ENCODE data around the gene GLS. TPM values are rescaled to one million over a fixed set of nuclear protein-coding genes. Genes with fewer than 3 reads are reported as not detected.
"Not testable (repeated sequence)": the region's sequence is repeated elsewhere in the genome, so short reads cannot be mapped to it uniquely, and the experiment has no call there.

The GLS gene
- total RNA-seq, 2 experiments from 2014 or later: 209 to 210 TPM

DNA sequence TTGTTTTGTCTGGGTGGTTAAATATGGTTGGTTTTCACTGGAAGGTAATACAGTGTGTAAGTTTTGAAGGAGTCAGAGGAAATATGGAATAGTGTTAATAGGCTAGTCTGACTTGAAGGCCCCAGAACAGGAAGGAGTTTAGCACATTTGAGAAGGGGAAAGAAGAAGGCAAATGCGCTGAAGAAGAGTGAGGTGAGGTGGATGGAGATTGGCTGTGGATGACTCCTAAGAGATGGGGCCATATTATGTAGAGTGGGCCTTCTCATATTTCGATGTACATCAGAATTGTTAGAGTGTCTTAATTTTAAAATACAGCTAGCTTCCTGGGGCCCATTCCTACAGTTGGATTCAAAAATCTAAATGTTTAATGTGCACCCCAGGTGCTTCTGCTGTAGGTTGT is 61.0 kb downstream of the GLS start:
- peaks cover 4% of the 10 kb centered on the region for H3K4me1 Mint-ChIP-seq (ENCODE audit: low read depth)
- intact Hi-C loops (cut with micrococcal nuclease): no loop called here
- no peak overlapping the region for H3K27ac Mint-ChIP-seq
- CTCF ChIA-PET: no interaction called here
- POLR2A ChIA-PET: no interaction called here
- peaks cover 2% of the 10 kb centered on the region for H3K36me3 Mint-ChIP-seq
- no peaks in the 10 kb centered on the region for H3K27me3 Mint-ChIP-seq
- no peak overlapping the region for H3K4me3 Mint-ChIP-seq
- DNase-seq: no peak
- H3K9me3 Mint-ChIP-seq: no peaks in the 10 kb centered on the region

DNA sequence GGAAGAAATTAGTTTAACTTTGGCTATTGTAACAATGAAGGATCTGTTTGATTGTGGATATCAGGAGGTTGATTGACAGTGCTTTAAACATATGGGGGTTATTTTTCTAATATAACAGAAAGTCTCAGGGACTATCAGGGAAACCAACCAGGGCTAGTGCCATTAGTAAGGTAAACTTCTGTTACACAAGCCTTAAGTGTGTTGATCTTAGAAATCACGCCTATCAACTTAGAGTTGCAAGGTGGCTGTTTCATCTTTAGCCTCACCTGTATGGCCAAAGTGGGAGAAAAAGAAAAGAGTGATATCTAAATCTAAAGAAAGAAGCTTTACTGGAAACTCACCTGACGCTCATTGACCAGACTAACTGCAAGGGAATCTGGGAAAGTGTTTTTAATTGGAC is 62.1 kb downstream of the GLS start:
- CTCF ChIA-PET: no interaction called here
- DNase-seq: no peak
- H3K4me1 Mint-ChIP-seq (ENCODE audit: low read depth): peaks cover 13% of the 10 kb centered on the region
- H3K9me3 Mint-ChIP-seq: no peaks in the 10 kb centered on the region
- intact Hi-C loops (cut with micrococcal nuclease): no loop called here
- H3K36me3 Mint-ChIP-seq: peaks cover 2% of the 10 kb centered on the region
- no peak overlapping the region for H3K4me3 Mint-ChIP-seq
- no peaks in the 10 kb centered on the region for H3K27me3 Mint-ChIP-seq
- no peak overlapping the region for H3K27ac Mint-ChIP-seq
- POLR2A ChIA-PET: no interaction called here

DNA sequence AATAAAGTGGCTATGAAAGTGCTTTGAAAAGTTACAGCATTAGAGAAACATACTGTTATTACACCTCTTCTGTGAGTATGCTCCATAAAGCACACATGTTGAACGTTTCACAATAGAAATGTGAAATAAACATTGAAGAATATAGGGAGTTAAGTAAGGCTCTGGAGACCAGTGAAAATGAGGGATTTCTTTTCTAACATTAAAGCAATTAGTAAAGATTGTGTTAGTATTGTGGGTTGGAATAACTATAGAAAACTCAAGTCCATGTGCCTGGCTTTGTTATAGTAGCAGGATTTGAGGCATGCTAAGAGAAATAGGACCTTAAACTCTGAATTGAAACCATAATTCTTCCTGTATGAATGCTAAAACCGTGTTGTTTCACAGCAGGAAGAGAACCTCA is 63.1 kb downstream of the GLS start:
- Mint-ChIP-seq H3K36me3 (peaks cover 2% of the 10 kb centered on the region), H3K27ac (no peak overlapping the region), H3K27me3 (no peaks in the 10 kb centered on the region), H3K4me1 (ENCODE audit: low read depth) (peaks cover 19% of the 10 kb centered on the region), H3K4me3 (no peak overlapping the region), H3K9me3 (no peaks in the 10 kb centered on the region)
- no peak for DNase-seq
- ChIA-PET POLR2A (no interaction called here), CTCF (no interaction called here)
- intact Hi-C loops (cut with micrococcal nuclease): no loop called here

DNA sequence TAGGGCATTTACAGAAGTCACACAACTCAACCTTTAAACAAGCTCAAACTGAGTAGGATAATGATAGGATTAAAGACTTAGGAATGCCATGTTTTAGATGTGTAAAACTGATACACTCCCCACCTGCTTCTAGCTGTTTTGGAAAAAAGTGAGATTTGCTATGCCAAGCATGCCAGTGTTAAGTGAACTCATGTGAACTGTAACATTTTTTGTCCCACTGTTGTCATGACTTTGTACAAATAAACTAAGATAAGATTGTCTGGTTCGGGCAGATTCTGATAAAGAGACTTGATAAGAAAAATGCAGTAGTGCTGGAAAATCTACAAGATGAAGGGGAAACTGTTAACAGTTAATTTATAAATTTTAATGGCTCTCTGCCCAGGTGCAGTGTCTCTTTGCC is 66.5 kb downstream of the GLS start:
- DNase-seq: no peak
- intact Hi-C loops (cut with micrococcal nuclease): loop anchor here (5.0 kb wide), 2 partner anchors 165 to 565 kb away; no protein-coding TSS in a partner anchor
- Mint-ChIP-seq H3K27ac (no peak overlapping the region), H3K9me3 (no peaks in the 10 kb centered on the region), H3K36me3 (no peaks in the 10 kb centered on the region), H3K27me3 (no peaks in the 10 kb centered on the region), H3K4me3 (no peak overlapping the region), H3K4me1 (ENCODE audit: low read depth) (peaks cover 19% of the 10 kb centered on the region)
- CTCF ChIA-PET: interaction anchor here (0.7 to 2.8 kb wide), 11 partner anchors 14 to 564 kb away, joined by 3 to 18 read pairs (median 4); no protein-coding TSS in a partner anchor
- POLR2A ChIA-PET: interaction anchor here (0.7 to 1.4 kb wide), 6 partner anchors 16 to 84 kb away, joined by 3 to 4 read pairs (median 3); partner anchors contain the start of gene GLS

DNA sequence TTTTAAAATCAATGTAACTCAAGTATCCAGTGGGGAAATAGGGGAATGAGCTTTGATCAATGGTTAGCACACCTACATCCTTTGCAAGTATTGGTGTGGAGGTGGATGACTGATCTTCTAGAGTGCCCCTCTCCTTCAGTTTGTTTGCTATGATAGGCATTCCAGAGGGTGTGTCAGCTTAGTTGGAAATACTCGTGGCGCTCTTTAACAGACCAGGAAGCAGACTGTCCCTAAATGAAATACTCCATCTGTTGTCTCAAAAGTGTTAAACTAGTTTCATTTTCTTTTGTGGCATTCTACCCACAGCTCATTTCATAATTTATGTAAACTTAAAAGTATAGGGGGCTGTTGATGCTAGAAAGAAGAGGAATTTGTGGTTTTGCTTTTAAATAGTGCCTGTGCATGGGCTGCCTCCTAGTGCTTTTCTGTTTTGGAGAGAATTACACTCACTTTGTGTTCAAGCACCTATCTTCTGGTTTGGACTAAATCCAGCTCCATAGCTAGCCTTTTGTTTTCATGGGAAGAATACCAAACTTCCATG is 67.2 kb downstream of the GLS start:
- Mint-ChIP-seq H3K4me1 (ENCODE audit: low read depth) (peaks cover 19% of the 10 kb centered on the region), H3K27me3 (no peaks in the 10 kb centered on the region), H3K4me3 (no peak overlapping the region), H3K36me3 (no peaks in the 10 kb centered on the region), H3K27ac (no peak overlapping the region), H3K9me3 (no peaks in the 10 kb centered on the region)
- no peak for DNase-seq
- CTCF ChIA-PET: interaction anchor here (0.6 to 2.8 kb wide), 12 partner anchors 15 to 565 kb away, joined by 3 to 18 read pairs (median 4); no protein-coding TSS in a partner anchor
- POLR2A ChIA-PET: interaction anchor here (0.7 to 1.4 kb wide), 6 partner anchors 15 to 85 kb away, joined by 3 to 4 read pairs (median 3); partner anchors contain the start of gene GLS
- intact Hi-C loops (cut with micrococcal nuclease): loop anchor here (1.0 to 5.0 kb wide), 3 partner anchors 97 to 565 kb away; no protein-coding TSS in a partner anchor

DNA sequence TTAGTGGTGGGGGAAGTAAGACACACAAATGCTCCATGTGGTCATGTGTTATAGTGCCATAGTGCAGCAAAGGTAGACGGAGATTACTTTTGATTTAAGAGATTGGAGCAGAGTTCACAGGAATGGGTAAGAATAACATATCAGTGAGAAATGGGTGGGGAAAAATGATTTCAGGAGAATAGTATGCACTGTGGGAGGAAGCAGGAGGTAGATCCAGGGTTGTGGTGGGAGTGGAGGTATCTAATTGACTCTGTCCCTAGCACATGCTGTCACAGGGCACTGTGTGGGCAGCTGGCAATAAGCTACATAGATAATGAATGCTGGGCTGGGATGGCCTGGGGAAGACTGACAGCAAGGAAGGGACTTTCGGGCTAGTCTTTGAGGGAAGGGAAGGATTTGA is 68.0 kb downstream of the GLS start:
- Mint-ChIP-seq H3K36me3 (no peaks in the 10 kb centered on the region), H3K27ac (no peak overlapping the region), H3K4me3 (no peak overlapping the region), H3K9me3 (no peaks in the 10 kb centered on the region), H3K4me1 (ENCODE audit: low read depth) (peaks cover 19% of the 10 kb centered on the region), H3K27me3 (no peaks in the 10 kb centered on the region)
- intact Hi-C loops (cut with micrococcal nuclease): loop anchor here (1.0 to 5.0 kb wide), 3 partner anchors 98 to 566 kb away; no protein-coding TSS in a partner anchor
- DNase-seq: peak; percentile 31
- ChIA-PET CTCF (interaction anchor here (0.6 to 2.8 kb wide), 5 partner anchors 17 to 207 kb away, joined by 3 to 18 read pairs (median 7); no protein-coding TSS in a partner anchor), POLR2A (no interaction called here)

DNA sequence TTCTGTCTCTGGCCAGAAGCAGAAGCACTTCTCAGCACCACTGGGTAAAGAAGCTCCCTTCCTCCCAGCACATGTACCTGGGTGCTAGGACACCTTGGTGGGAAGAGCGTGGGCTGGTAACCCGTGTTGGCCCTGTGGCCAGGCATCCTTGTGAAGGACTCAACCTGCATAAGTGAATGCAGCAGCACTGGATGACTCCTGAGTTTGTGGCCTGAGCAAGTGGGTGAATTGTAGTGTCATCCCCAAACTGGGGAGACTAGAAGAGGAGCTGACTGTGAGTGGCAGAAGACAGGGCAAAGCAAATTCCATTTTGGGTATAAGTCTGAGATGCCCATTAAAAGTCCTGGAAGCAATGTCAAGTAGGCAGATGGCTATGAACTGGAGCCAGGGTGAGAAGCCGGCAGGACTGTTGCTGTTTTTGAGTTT is 70.0 kb downstream of the GLS start:
- POLR2A ChIA-PET: no interaction called here
- Mint-ChIP-seq H3K27me3 (no peaks in the 10 kb centered on the region), H3K36me3 (peaks cover 3% of the 10 kb centered on the region), H3K9me3 (peaks cover 3% of the 10 kb centered on the region), H3K4me1 (ENCODE audit: low read depth) (peaks cover 19% of the 10 kb centered on the region), H3K27ac (no peak overlapping the region), H3K4me3 (no peak overlapping the region)
- intact Hi-C loops (cut with micrococcal nuclease): no loop called here
- CTCF ChIA-PET: interaction anchor here (0.7 kb wide), 1 partner anchor 63 kb away, joined by 3 read pairs; no protein-coding TSS in a partner anchor
- no peak for DNase-seq

DNA sequence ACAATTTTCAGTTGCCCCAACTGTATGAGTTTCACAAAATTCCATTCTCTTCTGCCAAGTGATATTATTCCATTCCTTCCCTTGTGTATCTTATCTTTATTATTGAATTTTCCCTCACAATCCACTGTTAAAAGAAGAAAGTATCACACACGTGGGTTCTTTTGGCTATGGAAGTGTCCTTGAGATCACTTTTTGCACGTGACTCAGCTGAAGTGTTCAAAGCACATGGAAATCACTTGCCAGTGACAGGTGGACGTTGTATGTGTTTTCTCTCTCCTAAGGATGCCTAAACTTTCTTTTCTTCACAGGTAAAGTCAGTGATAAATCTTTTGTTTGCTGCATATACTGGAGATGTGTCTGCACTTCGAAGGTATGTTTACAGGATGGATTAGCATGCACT is 72.6 kb downstream of the GLS start:
- DNase-seq: no peak
- H3K9me3 Mint-ChIP-seq: peaks cover 18% of the 10 kb centered on the region
- H3K36me3 Mint-ChIP-seq: peaks cover 23% of the 10 kb centered on the region
- ChIA-PET CTCF (no interaction called here), POLR2A (no interaction called here)
- H3K27ac Mint-ChIP-seq: no peak overlapping the region
- intact Hi-C loops (cut with micrococcal nuclease): no loop called here
- H3K4me1 Mint-ChIP-seq (ENCODE audit: low read depth): peaks cover under 1% of the 10 kb centered on the region
- no peaks in the 10 kb centered on the region for H3K27me3 Mint-ChIP-seq
- H3K4me3 Mint-ChIP-seq: no peak overlapping the region

DNA sequence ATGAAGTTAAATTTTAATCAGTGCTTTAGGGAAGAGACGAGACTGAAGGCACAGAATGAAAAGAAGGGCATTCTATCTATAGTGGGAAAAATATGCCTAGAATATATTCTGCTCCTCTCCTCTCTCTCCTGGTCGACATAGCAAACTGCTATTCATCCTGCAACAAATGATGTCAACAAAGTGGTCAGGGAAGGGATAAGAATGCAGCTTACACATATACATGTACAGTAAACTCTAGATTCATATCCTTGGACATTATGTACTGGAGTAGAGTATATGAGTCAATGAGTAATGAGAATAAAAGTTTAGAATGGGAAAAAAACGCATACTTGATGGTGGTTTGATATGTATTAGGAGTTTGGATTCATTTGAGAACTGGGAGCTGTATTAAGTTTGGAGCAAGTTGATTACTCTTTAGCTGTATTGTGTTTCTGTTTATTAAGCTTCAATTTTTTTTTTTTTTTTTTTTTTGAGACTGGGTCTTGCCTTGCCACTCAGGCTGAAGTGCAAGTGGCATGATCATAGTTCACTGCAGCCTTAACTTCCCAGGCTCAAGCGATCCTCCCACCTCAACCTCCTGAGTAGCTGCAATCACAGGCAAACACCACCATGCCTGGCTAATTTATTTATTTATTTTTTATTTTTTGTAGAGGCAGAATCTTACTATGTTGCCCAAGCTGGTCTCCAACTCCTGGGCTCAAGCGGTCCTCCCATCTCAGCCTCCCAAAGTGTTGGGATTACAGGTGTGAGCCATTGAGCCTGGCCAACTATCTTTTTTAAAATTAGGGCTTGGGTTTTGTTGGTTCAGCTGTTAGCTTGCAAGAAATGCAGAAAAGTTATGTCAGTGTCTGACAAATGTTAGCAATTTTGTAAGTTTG is 79.5 kb downstream of the GLS start:
- Mint-ChIP-seq H3K9me3 (peaks cover 17% of the 10 kb centered on the region), H3K27me3 (no peaks in the 10 kb centered on the region), H3K27ac (peak overlapping the region; percentile 39), H3K4me1 (ENCODE audit: low read depth) (peaks cover 16% of the 10 kb centered on the region), H3K36me3 (peaks cover 66% of the 10 kb centered on the region), H3K4me3 (no peak overlapping the region)
- intact Hi-C loops (cut with micrococcal nuclease): loop anchor here (5.0 kb wide), 1 partner anchor 178 kb away; no protein-coding TSS in a partner anchor
- no peak for DNase-seq
- ChIA-PET POLR2A (interaction anchor here (0.6 kb wide), 1 partner anchor 15 kb away, joined by 3 read pairs; no protein-coding TSS in a partner anchor), CTCF (interaction anchor here (0.7 kb wide), 1 partner anchor 121 kb away, joined by 3 read pairs; no protein-coding TSS in a partner anchor)

DNA sequence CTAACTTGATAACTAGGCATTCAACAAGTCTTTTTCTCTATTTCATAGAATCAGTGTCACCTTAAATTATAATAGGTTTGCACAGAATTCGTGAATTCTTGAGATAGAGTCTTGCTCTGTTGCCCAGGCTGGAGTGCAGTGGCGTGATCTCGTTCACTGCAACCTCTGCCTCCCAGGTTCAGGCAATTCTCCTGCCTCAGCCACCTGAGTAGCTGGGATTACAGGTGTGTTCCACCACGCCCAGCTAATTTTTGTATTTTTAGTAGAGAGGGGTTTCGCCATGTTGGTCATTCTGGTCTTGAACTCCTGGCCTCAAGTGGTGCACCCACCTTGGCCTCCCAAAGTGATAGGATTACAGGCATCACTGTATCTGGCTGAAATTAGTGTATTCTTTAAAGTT is 80.5 kb downstream of the GLS start:
- intact Hi-C loops (cut with micrococcal nuclease): loop anchor here (5.0 kb wide), 1 partner anchor 179 kb away; no protein-coding TSS in a partner anchor
- Mint-ChIP-seq H3K9me3 (peaks cover 11% of the 10 kb centered on the region), H3K36me3 (peaks cover 63% of the 10 kb centered on the region), H3K4me1 (ENCODE audit: low read depth) (peaks cover 16% of the 10 kb centered on the region)
- POLR2A ChIA-PET, CTCF ChIA-PET, H3K4me3 Mint-ChIP-seq, H3K27me3 Mint-ChIP-seq, H3K27ac Mint-ChIP-seq, DNase-seq: not testable (repeated sequence)

DNA sequence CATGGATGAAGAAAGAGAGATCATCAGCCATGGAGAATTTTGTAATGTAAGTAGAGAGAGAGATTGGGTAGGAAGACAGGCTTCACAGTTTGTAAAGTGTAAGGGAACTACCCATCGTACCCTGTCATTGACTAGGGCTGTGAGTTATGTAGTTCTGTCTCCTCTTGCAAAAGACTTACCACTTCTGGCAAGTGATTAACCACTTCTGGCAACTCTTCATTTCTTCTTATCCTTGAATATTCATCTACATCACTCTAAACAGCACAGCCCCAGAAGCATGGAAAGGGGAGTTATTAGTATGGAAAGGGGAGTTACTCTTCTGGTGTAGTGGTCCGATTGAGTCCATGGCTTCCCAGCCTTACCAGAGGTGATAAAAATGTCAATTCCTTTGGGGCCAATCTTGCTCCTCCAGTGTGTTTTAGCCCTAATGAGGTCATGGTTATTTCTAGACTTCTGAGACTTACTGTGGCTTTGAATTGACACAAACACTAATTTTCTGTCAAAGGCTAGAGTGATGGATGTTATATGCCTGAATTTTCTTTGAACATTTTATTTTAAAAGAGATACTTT is 81.4 kb downstream of the GLS start:
- H3K27ac Mint-ChIP-seq: peak overlapping the region; percentile 20
- peaks cover 3% of the 10 kb centered on the region for H3K9me3 Mint-ChIP-seq
- intact Hi-C loops (cut with micrococcal nuclease): loop anchor here (5.0 kb wide), 1 partner anchor 180 kb away; no protein-coding TSS in a partner anchor
- ChIA-PET POLR2A (no interaction called here), CTCF (no interaction called here)
- H3K27me3 Mint-ChIP-seq: no peaks in the 10 kb centered on the region
- H3K36me3 Mint-ChIP-seq: peaks cover 59% of the 10 kb centered on the region
- no peak for DNase-seq
- peaks cover 16% of the 10 kb centered on the region for H3K4me1 Mint-ChIP-seq (ENCODE audit: low read depth)
- H3K4me3 Mint-ChIP-seq: no peak overlapping the region

DNA sequence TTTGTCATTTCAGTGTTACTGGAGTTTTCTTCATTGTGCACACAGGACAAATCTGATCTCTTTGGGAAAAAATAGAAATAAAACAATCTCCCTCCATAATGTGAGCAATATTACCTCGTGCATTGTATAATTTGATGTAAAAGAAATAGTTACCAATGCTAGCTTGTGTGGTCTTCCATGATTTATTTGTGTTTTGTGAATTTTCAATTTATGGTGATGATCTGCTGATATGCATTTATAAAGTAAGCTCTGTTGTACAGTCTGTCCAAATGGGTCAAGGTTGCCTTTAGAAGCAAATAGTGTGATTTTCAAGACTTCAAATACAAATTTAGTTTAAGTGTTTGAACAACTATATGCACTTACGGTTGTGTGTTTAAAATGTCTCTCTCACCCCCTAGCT is 82.5 kb downstream of the GLS start:
- intact Hi-C loops (cut with micrococcal nuclease): loop anchor here (5.0 kb wide), 1 partner anchor 181 kb away; no protein-coding TSS in a partner anchor
- peaks cover 19% of the 10 kb centered on the region for H3K4me1 Mint-ChIP-seq (ENCODE audit: low read depth)
- ChIA-PET CTCF (interaction anchor here (0.9 to 3.5 kb wide), 4 partner anchors 9 to 182 kb away, joined by 3 to 11 read pairs (median 4); no protein-coding TSS in a partner anchor), POLR2A (interaction anchor here (1.0 to 1.4 kb wide), 2 partner anchors 15 to 83 kb away, joined by 3 read pairs; no protein-coding TSS in a partner anchor)
- H3K4me3 Mint-ChIP-seq: no peak overlapping the region
- DNase-seq: no peak
- no peaks in the 10 kb centered on the region for H3K27me3 Mint-ChIP-seq
- H3K36me3 Mint-ChIP-seq: peaks cover 58% of the 10 kb centered on the region
- no peaks in the 10 kb centered on the region for H3K9me3 Mint-ChIP-seq
- no peak overlapping the region for H3K27ac Mint-ChIP-seq

Measured in activated CD4-positive, alpha-beta memory T cell treated with anti-CD3 and anti-CD28 coated beads for 36 hours (primary cell).